Gastrocnemius medialis (tissue), 4 donors: ENCODE data around the gene MAD1L1.

ENCODE experiments used
- CTCF ChIP-seq, 5 experiments: fragments of 450-650 bp in 3 of 5; fragments of 200-600 bp in 2 of 5; sonication (generic) in 2 of 5; IDR thresholded peaks in 4 of 5; conservative IDR thresholded peaks in 1 of 5; 1 replicate in 4 of 5; 2 replicates in 1 of 5; pipeline ENCODE4 v1.5.1; 2016 to 2019; ENCODE audit warnings: antibody characterized with exemption in 5 of 5, mild to moderate bottlenecking in 3 of 5, moderate library complexity in 3 of 5
- POLR2A ChIP-seq, 2 donors: fragments of 450-650 bp; IDR thresholded peaks; one replicate each; pipeline ENCODE4 v1.6.1; 2017; ENCODE audit warnings: antibody characterized with exemption in 2 of 2, mild to moderate bottlenecking in 2 of 2, moderate library complexity in 2 of 2

GRCh38 chr7:1768832-1769231 is 463.9 kb downstream of the MAD1L1 start:
- no peak for TF ChIP-seq CTCF (IDR thresholded peaks at IDR 0.05 in 4 of 5, conservative IDR thresholded peaks at IDR 0.05 in 1 of 5)
- no peak for TF ChIP-seq POLR2A (IDR thresholded peaks at IDR 0.05)
